Muscle of back (tissue), 11 donors: ENCODE results near the gene HCK. TPM values are rescaled to one million over a fixed set of nuclear protein-coding genes. Genes with fewer than 3 reads are reported as not detected.
"Not testable (repeated sequence)": the region's sequence is repeated elsewhere in the genome, so short reads cannot be mapped to it uniquely, and the experiment has no call there.

ENCODE experiments used
- DNase-seq, 3 donors: peaks; one replicate each; pipeline versions ENCODE4 v3.0.0 to v3.0.0-alpha.2; 2013
- polyA plus RNA-seq, 10 donors: library from polyadenylated mRNA; unstranded; fragments of 120-200 nt; gene quantifications; one replicate each; pipeline ENCODE4 v1.2.1, GENCODE V29; 2013; ENCODE audit not compliant: insufficient read length in 10 of 10

HCK gene
- polyA plus RNA-seq, 10 donors, result 3.4 to 5.7 (median 4.5) TPM

DNA sequence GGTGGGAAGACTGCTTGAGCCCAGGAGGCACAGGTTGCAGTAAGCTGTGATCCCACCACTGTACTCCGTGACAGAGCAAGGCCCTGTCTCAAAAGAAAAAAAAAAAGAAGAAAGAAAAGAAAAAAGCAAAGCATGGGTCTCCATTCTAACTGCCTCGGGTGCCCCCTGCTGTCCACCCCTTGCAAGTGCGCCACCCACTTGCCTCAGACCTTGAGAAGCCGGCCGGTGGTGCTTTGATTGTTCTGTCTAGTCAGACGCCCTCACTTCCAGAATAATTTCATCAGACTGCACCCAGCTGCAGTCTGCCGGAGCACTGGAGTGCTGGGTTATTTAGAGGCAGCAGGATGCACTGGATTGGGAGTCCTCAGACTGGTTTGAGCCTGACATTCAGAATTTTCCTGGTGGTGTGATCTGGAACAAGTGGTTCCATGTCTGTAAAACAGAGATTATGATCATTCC lies 39.9 kb downstream of the HCK start:
- peak; percentile 36 to 73 (median 54) for DNase-seq

- no peak for DNase-seq
Observed at GRCh38 chr20:32098786-32099185, 46.7 kb downstream of the HCK start.

DNA sequence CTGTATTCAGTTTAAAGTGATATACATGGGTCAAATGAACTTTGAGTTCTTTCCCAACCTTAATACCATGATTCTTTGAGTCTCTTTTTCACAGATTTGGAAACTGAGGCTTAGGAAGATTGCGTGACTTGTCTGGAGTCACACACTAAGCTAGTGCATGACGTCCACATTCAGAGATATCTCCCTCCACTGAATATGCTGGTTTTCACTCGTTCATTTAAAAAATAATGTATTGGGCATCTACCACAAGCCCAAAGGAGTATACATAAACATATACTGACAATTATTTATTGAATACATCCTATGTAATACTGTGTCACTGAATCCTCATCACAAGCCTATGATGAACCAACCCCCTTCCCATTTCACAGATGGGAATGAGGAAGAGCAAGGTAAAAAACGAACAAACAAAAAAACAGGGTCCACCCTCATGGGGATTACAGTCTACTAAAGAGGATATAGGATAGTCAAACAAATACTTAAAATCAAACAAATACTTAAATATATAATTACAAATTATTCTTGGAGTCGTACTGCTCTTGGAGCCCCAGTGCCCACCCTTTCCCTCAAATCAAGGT lies 56.9 kb downstream of the HCK start:
- DNase-seq, result no peak

- DNase-seq, result peak; percentile 96 to 99 (median 97)
Observed at GRCh38 chr20:32109392-32110172, 57.5 kb downstream of the HCK start, which contains the start of gene TM9SF4. TM9SF4 (plus strand) TSS chr20:32109714; CDS start chr20:32109741, 27 bp downstream.

DNA sequence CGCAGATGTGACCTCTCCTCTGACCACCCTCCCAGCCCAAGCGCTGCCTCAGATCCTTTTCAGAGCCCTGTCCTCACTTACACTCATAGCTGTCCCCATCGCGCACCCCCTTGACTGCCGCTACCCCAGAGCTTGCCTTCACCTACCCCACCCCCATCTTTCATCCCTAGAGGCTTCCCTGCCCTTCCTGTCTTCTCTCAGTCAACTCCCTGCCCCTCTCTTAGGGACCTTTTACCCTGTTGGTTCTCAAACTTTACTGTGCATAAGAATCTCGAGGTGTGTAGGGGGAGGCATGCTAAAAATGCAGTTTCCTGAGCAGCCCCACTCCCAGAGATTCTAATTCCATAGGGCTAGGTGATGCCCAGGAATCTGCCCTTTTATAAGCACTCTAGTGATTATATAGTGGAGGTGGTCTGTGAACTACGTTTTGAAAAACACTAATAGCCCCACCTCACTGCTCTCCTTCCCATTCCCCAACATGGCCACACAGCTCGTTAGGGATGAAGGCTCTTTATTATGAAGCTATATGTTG lies 58.2 kb downstream of the HCK start:
- no peak for DNase-seq

DNA sequence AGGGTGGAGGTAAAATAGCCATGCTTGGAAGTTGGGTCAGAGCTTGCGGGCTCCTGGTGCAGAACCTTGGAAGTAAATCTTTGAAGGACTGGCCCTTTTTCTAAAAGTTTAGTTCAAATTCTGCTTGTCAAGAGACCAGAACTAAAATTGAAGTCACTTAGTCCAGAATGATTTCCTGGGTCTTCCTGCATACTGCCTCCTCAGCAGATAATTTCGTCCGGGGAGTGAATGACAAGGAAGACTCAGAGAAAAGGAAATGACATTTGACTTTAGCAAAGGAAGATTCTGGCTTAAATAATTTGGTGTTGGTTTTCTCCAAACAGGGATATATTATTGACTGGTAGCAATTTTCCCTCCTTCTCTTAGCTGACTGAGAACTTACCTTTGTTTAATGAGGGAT lies 58.7 kb downstream of the HCK start:
- no peak for DNase-seq

DNA sequence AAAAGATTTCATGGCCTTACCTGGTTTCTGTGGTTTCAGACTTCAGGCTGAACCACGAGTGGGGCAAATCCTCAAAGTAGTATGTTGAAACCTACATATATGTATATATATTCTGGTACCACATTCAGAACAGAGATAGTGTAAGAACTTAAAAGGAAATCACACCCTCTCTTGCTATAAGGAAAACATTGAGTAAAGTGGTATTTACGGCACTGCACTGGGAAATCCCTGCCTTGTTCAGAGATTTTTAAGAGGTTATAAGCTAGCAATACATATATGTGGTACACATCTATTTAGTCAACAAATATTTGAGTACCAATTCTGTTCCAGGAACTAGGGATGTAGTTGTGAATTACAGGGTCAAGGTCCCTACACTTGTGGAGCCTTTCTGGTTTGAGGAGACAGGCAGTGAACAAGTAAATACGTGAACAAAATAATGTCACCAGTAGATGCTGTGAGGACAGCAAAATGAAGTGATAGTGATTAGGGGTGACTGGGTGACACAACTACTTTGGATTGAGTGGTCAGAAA lies 59.2 kb downstream of the HCK start:
- no peak for DNase-seq

DNA sequence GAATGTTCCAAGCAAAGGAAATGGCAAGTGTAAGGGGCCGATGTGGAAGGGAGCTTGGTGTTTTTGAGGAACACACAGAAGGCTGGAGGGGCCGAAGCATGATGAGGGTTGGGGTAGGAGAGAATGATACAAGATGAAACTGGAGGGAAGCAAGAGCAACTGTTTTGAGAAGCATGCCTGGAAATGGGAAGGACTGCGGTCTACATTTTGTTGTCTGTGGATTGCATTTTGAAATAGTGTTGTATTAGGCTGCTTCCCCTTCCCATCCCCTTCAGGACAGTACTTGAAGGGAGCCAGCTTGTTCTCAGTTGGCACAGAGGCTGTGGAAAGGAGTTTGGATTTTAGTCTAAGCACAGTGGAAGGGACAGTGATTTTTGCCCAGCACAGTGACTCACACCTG lies 59.7 kb downstream of the HCK start:
- peak in 1 of 3 donors; percentile 23 for DNase-seq

DNA sequence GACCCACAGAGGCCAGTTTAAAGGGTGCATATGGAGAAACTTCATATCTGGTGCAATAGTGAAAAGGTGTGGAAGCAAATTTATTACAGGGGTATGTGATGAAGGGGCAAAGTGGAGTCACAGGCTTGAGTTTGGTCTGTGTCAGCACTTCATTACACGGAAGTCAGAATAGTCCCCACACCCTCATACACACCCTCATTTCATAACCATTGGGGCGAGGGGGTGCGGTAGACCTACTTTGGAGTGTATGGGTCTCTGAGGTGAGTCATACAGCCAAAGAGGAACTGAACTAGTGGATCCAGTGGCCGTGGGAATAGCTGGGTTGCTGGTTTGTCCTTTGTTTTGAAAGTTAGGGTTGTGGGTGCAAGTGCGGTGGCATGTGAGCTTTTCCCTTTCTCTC lies 60.8 kb downstream of the HCK start:
- DNase-seq, result no peak

DNA sequence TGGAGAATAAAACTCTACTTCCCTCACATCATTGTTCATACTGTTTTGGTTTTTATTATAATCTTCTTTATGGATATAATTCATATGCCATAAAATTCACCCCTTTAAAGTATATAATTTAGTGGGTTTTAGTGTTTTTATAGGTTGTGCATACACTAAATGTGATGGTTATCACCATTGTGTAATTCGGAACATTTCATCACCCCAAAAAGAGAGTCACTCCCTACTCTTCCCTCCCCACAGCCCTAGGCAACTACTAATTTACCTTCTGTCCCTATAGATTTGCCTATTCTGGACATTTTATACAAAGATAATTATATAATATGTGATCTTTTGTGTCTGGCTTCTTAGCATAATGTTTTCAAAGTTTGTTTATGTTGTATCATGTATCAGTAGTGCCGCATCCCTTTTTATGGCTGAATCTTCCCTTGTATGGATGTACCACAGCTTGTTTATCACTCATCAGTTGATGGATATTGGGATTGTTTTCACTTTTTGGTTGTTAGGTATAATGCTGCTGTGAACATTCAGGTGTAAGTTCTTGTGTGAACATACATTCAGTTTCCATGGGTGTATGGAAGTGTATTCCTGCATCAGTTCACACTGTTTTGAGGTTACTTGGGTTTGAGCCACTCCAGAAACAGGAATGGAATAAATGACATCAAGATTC lies 61.7 kb downstream of the HCK start:
- no peak for DNase-seq

GRCh38 chr20:32114305-32114960 lies 62.4 kb downstream of the HCK start:
- DNase-seq, result no peak

DNA sequence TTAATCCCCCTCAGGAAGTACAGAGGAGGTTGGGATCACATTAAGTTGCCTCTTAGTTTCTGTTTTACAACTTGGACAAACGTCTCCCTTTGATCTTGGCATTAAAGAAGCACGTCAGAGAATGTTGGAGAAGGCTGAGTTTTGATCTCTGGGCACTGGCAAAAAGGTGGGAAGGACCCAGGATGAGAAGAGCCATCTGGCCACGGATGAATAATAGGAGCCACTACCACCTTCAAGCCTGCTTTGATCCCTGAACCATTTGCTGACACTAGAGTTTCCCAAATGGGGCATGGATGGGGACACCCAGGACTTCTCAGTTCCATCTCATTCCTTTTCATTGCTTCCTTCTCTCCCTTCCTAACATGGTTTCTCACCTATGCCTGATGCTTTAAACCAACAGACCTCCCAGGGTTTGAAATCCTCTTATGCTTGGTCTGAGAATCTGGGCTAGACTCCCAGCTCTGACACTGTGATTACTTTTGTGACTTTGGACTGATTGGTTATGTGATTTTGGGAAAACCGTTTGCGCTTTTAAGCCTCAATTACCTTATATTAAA lies 63.2 kb downstream of the HCK start:
- no peak for DNase-seq

DNA sequence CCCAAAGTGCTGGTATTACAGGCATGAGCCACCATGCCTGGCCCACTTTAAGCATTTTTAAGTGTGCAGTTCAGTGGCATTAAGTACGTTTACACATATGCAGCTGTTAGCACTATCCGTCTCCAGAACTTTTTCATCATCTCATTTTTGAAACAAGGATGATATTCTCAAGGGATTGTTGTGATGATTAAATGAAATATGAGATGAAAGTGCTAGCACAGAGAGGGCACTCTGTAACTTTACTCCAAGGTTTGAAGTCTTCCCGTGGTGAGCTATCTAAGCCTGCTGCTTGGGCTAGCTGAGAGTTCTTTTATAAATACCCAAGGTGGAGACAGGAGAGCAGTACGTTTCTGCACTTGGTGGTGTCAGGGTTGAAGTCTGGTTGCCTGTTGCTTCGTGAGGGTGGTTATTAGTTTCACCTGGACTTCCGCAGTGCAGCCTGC lies 64.1 kb downstream of the HCK start:
- no peak for DNase-seq

- not testable (repeated sequence) for DNase-seq
Observed at GRCh38 chr20:32116796-32117195, 64.8 kb downstream of the HCK start.

DNA sequence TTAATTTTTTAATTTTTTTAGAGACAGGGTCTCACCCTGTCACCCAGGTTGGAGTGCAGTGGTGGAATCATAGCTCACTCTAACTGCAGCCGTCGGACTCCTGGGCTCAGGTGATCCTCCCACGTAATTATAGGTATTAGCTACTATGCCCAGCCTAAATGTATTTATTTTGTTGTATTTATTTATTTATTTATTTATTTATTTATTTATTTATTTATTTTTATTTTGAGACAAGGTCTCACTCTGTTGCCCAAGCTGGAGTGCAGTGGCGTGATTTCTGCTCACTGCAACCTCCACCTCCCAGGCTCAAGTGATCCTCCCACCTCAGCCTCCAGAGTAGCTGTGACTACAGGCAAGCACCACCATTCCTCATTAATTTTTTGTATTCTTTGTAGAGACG lies 66.4 kb downstream of the HCK start:
- DNase-seq, result not testable (repeated sequence)

DNA sequence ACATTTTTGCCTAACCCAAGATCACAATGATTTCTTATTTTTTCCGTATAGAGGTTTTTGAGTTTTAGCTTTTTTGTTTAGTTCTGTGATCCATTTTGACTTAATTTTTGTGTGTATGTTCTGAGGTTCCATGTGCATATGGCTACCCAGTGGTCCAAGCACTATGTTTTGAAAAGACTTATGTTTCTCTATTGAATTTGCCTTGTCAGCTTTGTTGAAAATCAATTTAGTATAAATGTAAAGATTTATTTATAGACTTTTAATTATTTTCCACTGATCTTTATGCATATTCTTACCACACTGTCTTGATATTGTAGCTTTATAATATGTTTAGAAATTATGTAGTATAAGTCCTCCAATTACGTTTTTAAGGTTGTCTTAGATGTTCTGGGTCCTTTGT lies 67.7 kb downstream of the HCK start:
- DNase-seq, result no peak

- DNase-seq, result not testable (repeated sequence)
Observed at GRCh38 chr20:32121908-32122307, 69.9 kb downstream of the HCK start.

GRCh38 chr20:32123088-32123487 lies 71.0 kb downstream of the HCK start:
- DNase-seq, result no peak

DNA sequence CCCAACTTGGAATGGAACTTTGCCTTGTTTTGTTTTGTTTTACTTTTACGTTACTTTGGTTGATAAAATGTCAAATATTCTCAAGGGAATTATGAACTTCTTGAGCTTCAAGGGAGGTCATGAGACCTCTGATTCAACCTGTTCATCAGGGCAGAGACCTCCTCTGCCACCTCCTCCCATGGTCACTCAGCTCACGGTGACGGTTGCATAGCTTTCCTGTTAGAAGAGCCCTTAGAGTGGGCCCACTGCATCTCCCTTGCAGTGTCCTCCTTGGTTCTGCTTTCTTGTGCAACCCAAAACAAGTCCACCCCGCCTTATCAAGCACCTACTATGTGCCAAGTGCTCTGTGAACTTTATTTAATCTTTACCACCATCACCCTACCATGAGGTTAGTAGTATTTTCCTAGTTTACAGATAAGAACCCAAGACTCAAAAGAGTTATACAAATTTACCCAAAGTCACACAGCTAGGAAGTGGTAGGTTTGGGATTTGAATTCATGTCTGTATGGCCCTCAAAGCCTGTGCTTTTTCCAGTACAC lies 72.9 kb downstream of the HCK start:
- no peak for DNase-seq

- DNase-seq, result no peak
Observed at GRCh38 chr20:32125506-32125905, 73.5 kb downstream of the HCK start.

- no peak for DNase-seq
Observed at GRCh38 chr20:32126919-32127318, 74.9 kb downstream of the HCK start.
